Activated CD4-positive, alpha-beta T cell treated with anti-CD3 and anti-CD28 coated beads, Interleukin-2, amount 50 U/mL, for 24 hours (primary cell): ENCODE results near the gene FADS3.

Experiments used
- DNase-seq, 2 donors: peaks; one replicate each; pipeline ENCODE4 v3.0.0-alpha.2; 2020; ENCODE audit warnings: low read depth in 1 of 2, low spot score in 1 of 2

Gene FADS3

GRCh38 chr11:61881397-61881796 lies 9.9 kb downstream of the FADS3 start:
- no peak for DNase-seq

GRCh38 chr11:61880454-61880853 lies 10.9 kb downstream of the FADS3 start:
- DNase-seq: no peak

- DNase-seq: no peak
Observed at GRCh38 chr11:61880031-61880430, 11.3 kb downstream of the FADS3 start.

GRCh38 chr11:61879152-61879551 lies 12.2 kb downstream of the FADS3 start:
- DNase-seq: no peak

GRCh38 chr11:61875698-61876097 lies 15.6 kb downstream of the FADS3 start:
- no peak for DNase-seq

GRCh38 chr11:61874853-61875252 lies 16.5 kb downstream of the FADS3 start:
- no peak for DNase-seq

GRCh38 chr11:61874377-61874809 lies 17.0 kb downstream of the FADS3 start:
- DNase-seq: no peak

GRCh38 chr11:61873588-61874376 lies 17.6 kb downstream of the FADS3 start:
- DNase-seq: no peak

- DNase-seq: no peak
Observed at GRCh38 chr11:61872935-61873565, 18.3 kb downstream of the FADS3 start.

- peak; percentile 35 to 43 for DNase-seq
Observed at GRCh38 chr11:61871158-61871597, 20.2 kb downstream of the FADS3 start.

GRCh38 chr11:61870541-61871031 lies 20.8 kb downstream of the FADS3 start:
- no peak for DNase-seq

GRCh38 chr11:61869708-61870451 lies 21.5 kb downstream of the FADS3 start:
- DNase-seq: no peak

GRCh38 chr11:61869429-61869707 lies 22.0 kb downstream of the FADS3 start:
- no peak for DNase-seq

GRCh38 chr11:61868571-61869428 lies 22.5 kb downstream of the FADS3 start:
- no peak for DNase-seq

GRCh38 chr11:61866958-61867343 lies 24.4 kb downstream of the FADS3 start:
- no peak for DNase-seq

GRCh38 chr11:61866231-61866957 lies 25.0 kb downstream of the FADS3 start:
- DNase-seq: no peak

GRCh38 chr11:61864814-61865775 lies 26.2 kb downstream of the FADS3 start:
- DNase-seq: no peak

- DNase-seq: no peak
Observed at GRCh38 chr11:61863548-61864081, 27.7 kb downstream of the FADS3 start.
